ENCODE data around the gene EFCAB10.

Gene EFCAB10, protein sequence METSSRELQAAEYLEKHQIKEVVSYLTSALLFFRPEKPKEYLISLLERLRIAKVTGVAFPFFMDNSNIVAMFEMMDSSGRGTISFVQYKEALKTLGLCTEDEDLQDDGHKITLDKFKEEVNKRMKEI

DNA sequence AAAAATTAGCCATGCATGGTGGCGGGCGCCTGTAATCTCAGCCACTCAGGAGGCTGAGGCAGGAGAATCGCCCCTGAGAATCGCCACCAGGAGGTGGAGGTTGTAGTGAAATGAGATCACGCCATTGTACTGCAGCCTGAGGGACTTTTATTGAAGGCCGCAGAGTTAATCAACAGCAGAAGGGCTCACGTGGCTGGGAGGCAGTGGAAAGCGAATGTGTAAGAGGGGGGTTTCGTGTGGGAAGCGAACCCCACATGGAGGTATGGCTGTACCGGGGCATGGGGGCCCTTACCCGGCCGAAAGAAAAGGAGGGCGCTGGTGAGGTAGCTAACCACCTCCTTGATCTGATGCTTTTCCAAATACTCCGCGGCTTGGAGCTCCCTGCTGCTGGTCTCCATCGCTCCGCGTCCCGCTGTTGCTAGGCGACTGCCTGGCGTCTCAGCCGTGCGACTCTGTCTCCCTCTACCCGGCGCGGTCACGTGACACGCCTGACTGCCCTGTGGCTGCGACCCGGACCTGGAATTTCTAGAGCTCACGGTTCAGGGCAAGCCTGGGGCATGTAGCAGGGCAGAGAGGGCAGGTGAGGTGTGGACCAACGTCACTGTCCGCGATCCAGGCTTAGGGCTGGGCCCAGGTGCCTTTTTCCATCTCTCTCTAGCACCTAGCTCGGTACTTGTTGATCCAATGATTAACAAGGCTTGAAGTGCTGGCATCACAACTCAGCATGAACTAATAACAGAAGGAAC lies at the start of gene EFCAB10:
Gene EFCAB10 (minus strand): TSS at position 428 of the 746 bp plus-strand sequence. CDS start 30 bp downstream, at position 398.
- no peak within 1 kb of the TSS for H3K4me3 ChIP-seq (ENCODE audit: low read depth, low read length)
- DNase-seq (ENCODE audit: low read depth): no peak
- TF ChIP-seq, protein P1, sequence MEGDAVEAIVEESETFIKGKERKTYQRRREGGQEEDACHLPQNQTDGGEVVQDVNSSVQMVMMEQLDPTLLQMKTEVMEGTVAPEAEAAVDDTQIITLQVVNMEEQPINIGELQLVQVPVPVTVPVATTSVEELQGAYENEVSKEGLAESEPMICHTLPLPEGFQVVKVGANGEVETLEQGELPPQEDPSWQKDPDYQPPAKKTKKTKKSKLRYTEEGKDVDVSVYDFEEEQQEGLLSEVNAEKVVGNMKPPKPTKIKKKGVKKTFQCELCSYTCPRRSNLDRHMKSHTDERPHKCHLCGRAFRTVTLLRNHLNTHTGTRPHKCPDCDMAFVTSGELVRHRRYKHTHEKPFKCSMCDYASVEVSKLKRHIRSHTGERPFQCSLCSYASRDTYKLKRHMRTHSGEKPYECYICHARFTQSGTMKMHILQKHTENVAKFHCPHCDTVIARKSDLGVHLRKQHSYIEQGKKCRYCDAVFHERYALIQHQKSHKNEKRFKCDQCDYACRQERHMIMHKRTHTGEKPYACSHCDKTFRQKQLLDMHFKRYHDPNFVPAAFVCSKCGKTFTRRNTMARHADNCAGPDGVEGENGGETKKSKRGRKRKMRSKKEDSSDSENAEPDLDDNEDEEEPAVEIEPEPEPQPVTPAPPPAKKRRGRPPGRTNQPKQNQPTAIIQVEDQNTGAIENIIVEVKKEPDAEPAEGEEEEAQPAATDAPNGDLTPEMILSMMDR (IDR thresholded peaks at IDR 0.05; ENCODE audit: control insufficient read depth, extremely low read depth, insufficient read depth): no peak

DNA sequence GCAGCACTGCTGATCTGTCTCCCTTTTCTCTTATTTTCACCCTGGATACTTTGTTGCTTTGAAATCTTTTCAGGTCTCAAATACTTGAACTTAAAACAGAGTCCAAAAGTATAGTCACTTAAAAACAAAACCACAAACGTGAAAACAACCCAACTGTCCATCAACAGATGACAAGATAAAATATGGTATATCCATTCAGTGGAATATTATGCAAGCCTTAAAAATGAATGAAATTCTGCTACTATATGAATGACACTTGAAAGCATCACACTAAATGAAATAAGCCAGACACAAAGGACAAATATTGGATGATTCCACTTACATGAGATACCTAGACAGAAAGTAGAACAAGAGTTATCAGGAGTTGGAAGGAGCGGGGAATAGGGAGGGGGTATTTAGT lies 44.7 kb upstream of the EFCAB10 start:
- H3K4me3 ChIP-seq (ENCODE audit: low read depth, low read length): no peak overlapping the region
- no peak for DNase-seq (ENCODE audit: low read depth)
- TF ChIP-seq, protein P1 (IDR thresholded peaks at IDR 0.05; ENCODE audit: control insufficient read depth, extremely low read depth, insufficient read depth): no peak

DNA sequence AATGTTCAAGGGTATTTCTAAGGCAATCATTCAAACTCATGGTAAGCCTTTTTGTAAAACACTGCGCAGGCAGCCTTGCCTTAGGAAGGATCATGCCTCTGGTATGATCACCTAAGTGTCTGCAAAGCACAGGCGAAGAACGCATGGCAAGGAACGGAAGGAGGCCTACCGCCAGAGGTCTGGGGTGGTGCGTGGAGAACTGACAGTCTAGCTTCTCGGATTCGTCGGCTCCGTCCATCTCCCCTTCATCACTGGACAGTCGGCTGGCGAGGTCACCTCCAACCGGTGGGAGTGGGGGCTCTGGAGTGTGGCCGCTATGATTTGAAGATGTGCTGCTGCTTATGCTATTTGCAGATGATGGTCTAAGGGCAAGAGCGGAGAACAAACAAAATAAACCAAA lies 42.6 kb upstream of the EFCAB10 start:
- DNase-seq (ENCODE audit: low read depth): no peak
- no peak overlapping the region for H3K4me3 ChIP-seq (ENCODE audit: low read depth, low read length)
- TF ChIP-seq, protein P1 (IDR thresholded peaks at IDR 0.05; ENCODE audit: control insufficient read depth, extremely low read depth, insufficient read depth): no peak

- TF ChIP-seq, protein P1 (IDR thresholded peaks at IDR 0.05; ENCODE audit: control insufficient read depth, extremely low read depth, insufficient read depth): no peak
- no peak for DNase-seq (ENCODE audit: low read depth)
- H3K4me3 ChIP-seq (ENCODE audit: low read depth, low read length): no peak overlapping the region
Observed at GRCh38 chr7:105623378-105623777, 42.1 kb upstream of the EFCAB10 start.

- TF ChIP-seq, protein P1 (IDR thresholded peaks at IDR 0.05; ENCODE audit: control insufficient read depth, extremely low read depth, insufficient read depth): no peak
- no peak for DNase-seq (ENCODE audit: low read depth)
- no peak overlapping the region for H3K4me3 ChIP-seq (ENCODE audit: low read depth, low read length)
Observed at GRCh38 chr7:105622106-105622731, 40.9 kb upstream of the EFCAB10 start.

- TF ChIP-seq, protein P1 (IDR thresholded peaks at IDR 0.05; ENCODE audit: control insufficient read depth, extremely low read depth, insufficient read depth): no peak
- H3K4me3 ChIP-seq (ENCODE audit: low read depth, low read length): no peak overlapping the region
- peak; percentile 50 for DNase-seq (ENCODE audit: low read depth)
Observed at GRCh38 chr7:105621617-105622016, 40.3 kb upstream of the EFCAB10 start.

Measured in LNCaP clone FGC (cell line).